GM12878 (cell line): Measurements from ENCODE around the gene DNAH9. TPM values are rescaled to one million over a fixed set of nuclear protein-coding genes. Genes with fewer than 3 reads are reported as not detected.

Experiments
- ATAC-seq: fragments of 200-7000 bp; cut with Tn5 transposase; 3 replicates; pipeline ENCODE4 v1.9.1; 2020; ENCODE audit warnings: mild to moderate bottlenecking, moderate library complexity
- BruUV-seq: library from RNA; stranded (reverse); fragments of 400-500 nt; replicated peaks from 2 replicates; lab custom pipeline; 2021; lab: Mats Ljungman, UMichigan
- CTCF ChIA-PET: fragments of 300-600 bp; sonication (Branson Sonifier 250); formaldehyde crosslinking; extraction: SDS; loops from one replicate; lab custom pipeline; 2021; ENCODE audit warnings: inconsistent platforms; lab: Yijun Ruan, JAX
- POLR2A ChIA-PET: fragments of 350-600 bp; formaldehyde crosslinking; extraction: SDS; loops from one replicate; lab custom pipeline; 2021; ENCODE audit warnings: inconsistent platforms; lab: Charles Lee
- RAD21 ChIA-PET: fragments of 300-600 bp; sonication (Branson Sonifier 250); formaldehyde crosslinking; loops from one replicate; lab custom pipeline; 2023; ENCODE audit warnings: antibody characterized with exemption; ENCODE audit not compliant: unreplicated experiment; lab: Charles Lee
- SMC1A ChIA-PET: fragments of 300-600 bp; sonication (Branson Sonifier 250); formaldehyde crosslinking; loops from one replicate; lab custom pipeline; 2023; ENCODE audit not compliant: unreplicated experiment, uncharacterized antibody; lab: Charles Lee
- DNase-seq: peaks from one replicate; pipeline ENCODE4 v3.0.0-alpha.2; 2011; ENCODE audit warnings: low read depth, low spot score
- FAIRE-seq: peaks from 3 replicates; lab custom pipeline; 2011; peaks lifted over from hg19 to GRCh38; lab: Jason Lieb, UNC
- H2AFZ ChIP-seq: 2 replicates; pipeline ENCODE4 v1.6.0; 2011; ENCODE audit warnings: low read depth, low read length, control low read depth; ENCODE audit not compliant: control insufficient read depth
- H3K27ac ChIP-seq: 2 replicates; pipeline ENCODE4 v1.5.1; 2011; ENCODE audit warnings: control low read depth; ENCODE audit not compliant: control insufficient read depth, insufficient read depth
- H3K27me3 ChIP-seq, 2 experiments: replicated peaks in 1 of 2; 2 replicates each; pipeline versions ENCODE4 v1.6.0 to v1.6.1; 2011; ENCODE audit warnings: low read length in 1 of 2; ENCODE audit not compliant: control insufficient read depth in 2 of 2, insufficient read depth in 2 of 2
- H3K36me3 ChIP-seq, 2 experiments: 2 replicates each; pipeline ENCODE4 v1.5.1; 2011; ENCODE audit warnings: low read length in 1 of 2; ENCODE audit not compliant: control insufficient read depth in 2 of 2, insufficient read depth in 2 of 2
- H3K4me1 ChIP-seq: 2 replicates; pipeline ENCODE4 v1.6.1; 2011; ENCODE audit warnings: mild to moderate bottlenecking, low read length, moderate library complexity, mixed read lengths; ENCODE audit not compliant: control insufficient read depth, insufficient read depth
- H3K4me2 ChIP-seq: 2 replicates; pipeline ENCODE4 v1.6.0; 2011; ENCODE audit warnings: control low read depth; ENCODE audit not compliant: control insufficient read depth, insufficient read depth
- H3K4me3 ChIP-seq: fragments of 200-600 bp; sonication (generic); 2 replicates; pipeline ENCODE4 v1.5.1; 2016
- H3K79me2 ChIP-seq: 2 replicates; pipeline ENCODE4 v1.6.0; 2011; ENCODE audit warnings: low read length; ENCODE audit not compliant: control insufficient read depth, insufficient read depth
- H3K9ac ChIP-seq: 2 replicates; pipeline ENCODE4 v1.8.0; 2011; ENCODE audit warnings: low read length, control low read depth, mixed read lengths; ENCODE audit not compliant: control insufficient read depth, insufficient read depth
- H3K9me3 ChIP-seq: replicated peaks from 3 replicates; pipeline ENCODE4 v1.5.1; 2011; ENCODE audit warnings: mild to moderate bottlenecking, low read length; ENCODE audit not compliant: control insufficient read depth, insufficient read depth
- H4K20me1 ChIP-seq: 2 replicates; pipeline ENCODE4 v1.6.0; 2011; ENCODE audit not compliant: control insufficient read depth, insufficient read depth
- BCL11A ChIP-seq: IDR thresholded peaks from 2 replicates; pipeline ENCODE4 v1.6.1; 2011; ENCODE audit warnings: low read depth, low read length
- BRCA1 ChIP-seq: IDR thresholded peaks from 2 replicates; pipeline ENCODE4 v1.6.1; 2011; ENCODE audit warnings: low read depth, low read length, improper control_type of control experiment
- CBX5 ChIP-seq: sonication (generic); IDR thresholded peaks from 2 replicates; pipeline ENCODE4 v1.6.1; 2016; ENCODE audit warnings: low read depth, moderate library complexity, mild to moderate bottlenecking, inconsistent platforms
- CHD4 ChIP-seq: fragments of 200-600 bp; sonication (generic); IDR thresholded peaks from 2 replicates; pipeline ENCODE4 v1.6.1; 2016; ENCODE audit warnings: mild to moderate bottlenecking
- EGR1 ChIP-seq, 2 experiments: IDR thresholded peaks; 1 replicate in 1 of 2; 2 replicates in 1 of 2; pipeline ENCODE4 v1.6.1; 2011 to 2012; ENCODE audit warnings: low read depth in 2 of 2, low read length in 2 of 2, borderline replicate concordance in 1 of 2, mild to moderate bottlenecking in 1 of 2, moderate library complexity in 1 of 2
- IKZF2 ChIP-seq, 2 experiments: fragments of 450-650 bp; IDR thresholded peaks; 2 replicates each; pipeline ENCODE4 v1.6.1; 2017; ENCODE audit warnings: mild to moderate bottlenecking in 2 of 2, moderate library complexity in 2 of 2
- KAT2A ChIP-seq: conservative IDR thresholded peaks from 2 replicates; pipeline ENCODE4 v1.6.1; 2011; ENCODE audit warnings: low read depth, low read length; ENCODE audit not compliant: control insufficient read depth
- POLR2AphosphoS2 ChIP-seq: IDR thresholded peaks from 2 replicates; pipeline ENCODE4 v1.6.1; 2011; ENCODE audit warnings: low read depth, mild to moderate bottlenecking, low read length, improper control_type of control experiment, moderate library complexity
- RAD51 ChIP-seq: fragments of 450-650 bp; IDR thresholded peaks from 2 replicates; pipeline ENCODE4 v1.6.1; 2016; ENCODE audit warnings: moderate library complexity, mild to moderate bottlenecking, inconsistent platforms
- STAT1 ChIP-seq: fragments of 450-650 bp; conservative IDR thresholded peaks from 2 replicates; pipeline ENCODE4 v1.6.1; 2014; ENCODE audit warnings: antibody characterized with exemption, mild to moderate bottlenecking
- TCF7 ChIP-seq: IDR thresholded peaks from 2 replicates; pipeline ENCODE4 v1.6.1; 2014; ENCODE audit warnings: antibody characterized with exemption, borderline replicate concordance
- WGBS: methylation state at CpG from one replicate; pipeline ENCODE4 v1.1.6; 2016; ENCODE audit warnings: low lambda C conversion rate; ENCODE audit not compliant: insufficient replicate concordance, insufficient coverage; ENCODE audit errors: missing lambda C conversion rate; 5-methylcytosine and 5-hydroxymethylcytosine counted together
- in situ Hi-C: fragments of 300-500 bp; cut with MboI; formaldehyde crosslinking; loops from 9 replicates; pipeline ENCODE4 v1.14.3; 2018; ENCODE audit warnings: mixed read lengths
- intact Hi-C: fragments of 100-400 bp; cut with micrococcal nuclease; formaldehyde crosslinking; loops from one replicate; pipeline ENCODE4 v1.14.2; 2022; ENCODE audit not compliant: unreplicated experiment
- polyA plus RNA-seq, 11 experiments: library from polyadenylated mRNA; depleted of rRNA in 4 of 11; unstranded in 6 of 11; stranded (reverse) in 5 of 11; fragments of >200 nt; fragmentation: Nextera tagmentation in 4 of 11; fragmentation: Illumina TruSeq in 1 of 11; extraction: Ambion mirVana in 4 of 11; extraction: Trizol in 1 of 11; gene quantifications; 1 replicate in 1 of 11; 2 replicates in 10 of 11; pipeline versions ENCODE4 v1.2.1 to v1.2.3, GENCODE V29; 2011 to 2016; ENCODE audit warnings: inconsistent platforms in 2 of 11, missing spikeins in 2 of 11, low read depth in 1 of 11
- total RNA-seq, 4 experiments: library from RNA; depleted of rRNA in 3 of 4; stranded (reverse); fragments of >200 nt in 3 of 4; fragmentation: Illumina TruSeq in 1 of 4; extraction: Trizol in 1 of 4; gene quantifications; 2 replicates each; pipeline versions ENCODE4 v1.2.1 to v1.2.3, GENCODE V29; 2013 to 2021
- TF ChIP-seq, protein P1 (sequence below): fragments of 150-350 bp; IDR thresholded peaks from 2 replicates; pipeline ENCODE4 v1.6.1; 2016; ENCODE audit warnings: low read depth, low read length
- TF ChIP-seq, protein P2 (sequence below): IDR thresholded peaks from 2 replicates; pipeline ENCODE4 v1.6.1; 2011; ENCODE audit warnings: borderline replicate concordance, low read depth, mild to moderate bottlenecking, moderate library complexity, low read length; ENCODE audit not compliant: insufficient read depth, poor library complexity, severe bottlenecking

DNAH9 gene
- total and polyA plus RNA-seq, 10 of the 15 experiments (the other 5 are each of a cell fraction or from before 2014, with no cell fraction given), result 0.10 to 0.40 (median 0.19) TPM; not detected in 7

DNA sequence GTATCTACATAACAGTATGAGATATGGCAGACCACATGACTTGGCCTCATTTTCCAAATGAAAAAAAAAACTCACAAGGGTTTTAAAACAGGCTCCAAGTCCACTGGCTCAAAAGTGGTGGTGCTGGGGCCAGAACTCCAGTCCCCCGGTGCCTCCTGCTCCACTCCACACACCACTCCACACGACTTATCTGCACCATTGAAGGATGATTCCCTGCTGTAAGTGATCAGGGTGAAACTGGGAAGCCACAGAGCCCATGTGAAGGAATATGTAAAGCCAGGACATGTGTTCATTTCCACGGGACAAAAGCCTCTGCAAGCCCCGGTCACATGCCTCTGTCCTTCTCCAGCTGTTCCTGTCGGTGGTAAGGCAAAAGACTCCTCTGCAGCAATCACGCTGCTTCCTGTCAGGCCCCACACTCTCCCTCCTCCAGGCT is 301.8 kb downstream of the DNAH9 start:
- BruUV-seq, result no TSS peak
- ChIA-PET CTCF (interaction anchor here (0.6 kb wide), 2 partner anchors 99 to 395 kb away, joined by 3 read pairs; no protein-coding TSS in a partner anchor), RAD21 (interaction anchor here (0.6 kb wide), 1 partner anchor 31 kb away, joined by 3 read pairs; no protein-coding TSS in a partner anchor), SMC1A (interaction anchor here (0.6 kb wide), 1 partner anchor 1169 kb away, joined by 3 read pairs; no protein-coding TSS in a partner anchor), POLR2A (no interaction called here)
- Histone ChIP-seq H3K9me3 (no peaks in the 10 kb centered on the region), H3K36me3 (no peaks in the 10 kb centered on the region), H3K27ac (no peak overlapping the region), H3K4me3 (no peak overlapping the region), H3K4me1 (no peaks in the 10 kb centered on the region), H2AFZ (no peak overlapping the region), H4K20me1 (no peaks in the 10 kb centered on the region), H3K79me2 (no peaks in the 10 kb centered on the region), H3K9ac (no peak overlapping the region), H3K4me2 (no peak overlapping the region), H3K27me3 (no peaks in the 10 kb centered on the region)
- in situ Hi-C loops (no loop called here), intact Hi-C loops (no loop called here)
- TF ChIP-seq STAT1, result no peak
- ATAC-seq, result no peak
- 17% methylated on average over 6 of the region's 6 CpGs for WGBS
- no peak for DNase-seq
- FAIRE-seq, result no peak

DNA sequence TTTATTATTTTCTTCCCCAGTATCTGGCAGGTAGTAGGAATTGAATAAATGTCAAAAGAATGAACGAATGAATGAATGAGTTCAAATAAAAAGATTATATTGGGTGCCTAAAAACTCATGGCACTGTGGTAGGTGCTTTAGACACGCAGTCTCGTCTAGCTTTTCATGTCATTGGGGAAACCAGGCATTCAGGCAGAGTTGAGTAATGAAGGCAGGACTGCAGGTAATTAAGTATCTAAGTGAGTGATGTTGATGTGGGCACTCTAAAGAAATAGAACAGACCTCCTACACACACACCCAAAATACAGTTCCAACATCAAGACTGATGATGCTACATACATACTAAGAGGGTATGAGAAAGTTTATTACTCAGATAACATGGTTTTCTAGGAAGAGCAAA is 302.4 kb downstream of the DNAH9 start:
- Histone ChIP-seq H4K20me1 (no peaks in the 10 kb centered on the region), H2AFZ (no peak overlapping the region), H3K9ac (no peak overlapping the region), H3K9me3 (no peaks in the 10 kb centered on the region), H3K4me2 (no peak overlapping the region), H3K4me3 (no peak overlapping the region), H3K36me3 (no peaks in the 10 kb centered on the region), H3K27ac (no peak overlapping the region), H3K79me2 (no peaks in the 10 kb centered on the region), H3K4me1 (no peaks in the 10 kb centered on the region), H3K27me3 (no peaks in the 10 kb centered on the region)
- POLR2A ChIA-PET, result no interaction called here
- TF ChIP-seq RAD51 (no peak), CHD4 (no peak), EGR1 (IDR thresholded peaks at IDR 0.05; ENCODE audit: borderline replicate concordance in 1 of 2, low read depth in 2 of 2, low read length in 2 of 2) (no peak), TCF7 (no peak), IKZF2 (IDR thresholded peaks at IDR 0.05) (no peak), BCL11A (no peak), BRCA1 (no peak), POLR2AphosphoS2 (no peak), KAT2A (no peak), CBX5 (no peak)
- TF ChIP-seq, protein P1, sequence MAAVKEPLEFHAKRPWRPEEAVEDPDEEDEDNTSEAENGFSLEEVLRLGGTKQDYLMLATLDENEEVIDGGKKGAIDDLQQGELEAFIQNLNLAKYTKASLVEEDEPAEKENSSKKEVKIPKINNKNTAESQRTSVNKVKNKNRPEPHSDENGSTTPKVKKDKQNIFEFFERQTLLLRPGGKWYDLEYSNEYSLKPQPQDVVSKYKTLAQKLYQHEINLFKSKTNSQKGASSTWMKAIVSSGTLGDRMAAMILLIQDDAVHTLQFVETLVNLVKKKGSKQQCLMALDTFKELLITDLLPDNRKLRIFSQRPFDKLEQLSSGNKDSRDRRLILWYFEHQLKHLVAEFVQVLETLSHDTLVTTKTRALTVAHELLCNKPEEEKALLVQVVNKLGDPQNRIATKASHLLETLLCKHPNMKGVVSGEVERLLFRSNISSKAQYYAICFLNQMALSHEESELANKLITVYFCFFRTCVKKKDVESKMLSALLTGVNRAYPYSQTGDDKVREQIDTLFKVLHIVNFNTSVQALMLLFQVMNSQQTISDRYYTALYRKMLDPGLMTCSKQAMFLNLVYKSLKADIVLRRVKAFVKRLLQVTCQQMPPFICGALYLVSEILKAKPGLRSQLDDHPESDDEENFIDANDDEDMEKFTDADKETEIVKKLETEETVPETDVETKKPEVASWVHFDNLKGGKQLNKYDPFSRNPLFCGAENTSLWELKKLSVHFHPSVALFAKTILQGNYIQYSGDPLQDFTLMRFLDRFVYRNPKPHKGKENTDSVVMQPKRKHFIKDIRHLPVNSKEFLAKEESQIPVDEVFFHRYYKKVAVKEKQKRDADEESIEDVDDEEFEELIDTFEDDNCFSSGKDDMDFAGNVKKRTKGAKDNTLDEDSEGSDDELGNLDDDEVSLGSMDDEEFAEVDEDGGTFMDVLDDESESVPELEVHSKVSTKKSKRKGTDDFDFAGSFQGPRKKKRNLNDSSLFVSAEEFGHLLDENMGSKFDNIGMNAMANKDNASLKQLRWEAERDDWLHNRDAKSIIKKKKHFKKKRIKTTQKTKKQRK, result no peak
- TF ChIP-seq, protein P2, sequence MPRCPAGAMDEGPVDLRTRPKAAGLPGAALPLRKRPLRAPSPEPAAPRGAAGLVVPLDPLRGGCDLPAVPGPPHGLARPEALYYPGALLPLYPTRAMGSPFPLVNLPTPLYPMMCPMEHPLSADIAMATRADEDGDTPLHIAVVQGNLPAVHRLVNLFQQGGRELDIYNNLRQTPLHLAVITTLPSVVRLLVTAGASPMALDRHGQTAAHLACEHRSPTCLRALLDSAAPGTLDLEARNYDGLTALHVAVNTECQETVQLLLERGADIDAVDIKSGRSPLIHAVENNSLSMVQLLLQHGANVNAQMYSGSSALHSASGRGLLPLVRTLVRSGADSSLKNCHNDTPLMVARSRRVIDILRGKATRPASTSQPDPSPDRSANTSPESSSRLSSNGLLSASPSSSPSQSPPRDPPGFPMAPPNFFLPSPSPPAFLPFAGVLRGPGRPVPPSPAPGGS, result no peak
- no TSS peak for BruUV-seq
- intact Hi-C loops, result no loop called here
- RAD21 ChIA-PET, result interaction anchor here (0.6 kb wide), 1 partner anchor 30 kb away, joined by 3 read pairs; no protein-coding TSS in a partner anchor
- ATAC-seq, result no peak
- in situ Hi-C loops, result no loop called here
- SMC1A ChIA-PET, result no interaction called here
- no peak for DNase-seq
- 2% methylated on average over 3 of the region's 3 CpGs for WGBS
- no peak for FAIRE-seq
- CTCF ChIA-PET, result interaction anchor here (0.6 kb wide), 2 partner anchors 98 to 395 kb away, joined by 3 read pairs; no protein-coding TSS in a partner anchor
